ENCODE measurements around the gene MAD1L1.
A peak's percentile ranks its signal among the peaks of the same experiment; 100 is the strongest.

MAD1L1 gene

DNA sequence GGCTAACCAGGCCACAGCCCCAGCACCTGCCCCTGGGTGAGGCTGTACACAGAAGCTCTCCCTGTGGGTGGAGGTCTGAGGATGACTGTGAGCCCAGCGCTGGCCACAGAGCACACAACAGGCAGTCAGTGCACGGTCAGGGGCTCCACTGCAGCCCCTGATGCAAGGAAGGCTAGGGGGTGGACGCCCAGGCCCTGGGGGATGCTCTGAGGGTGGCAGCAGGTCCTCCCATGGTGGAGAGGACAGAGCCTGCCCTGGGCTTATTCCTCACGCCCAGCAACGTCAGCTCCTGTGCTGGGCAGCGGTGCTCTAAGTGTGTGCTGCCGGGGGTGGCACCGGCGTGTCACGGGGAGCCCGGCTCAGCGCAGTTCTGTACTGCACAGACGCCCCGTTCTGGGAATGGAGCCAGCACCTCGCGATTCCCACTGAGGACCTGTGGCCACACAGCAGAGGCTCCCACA is 223.2 kb downstream of the MAD1L1 start:
- Histone ChIP-seq H2BK5ac (ENCODE audit: low read depth, low read length, poor library complexity, severe bottlenecking) (no peak overlapping the region), H3K23ac (ENCODE audit: low read length in 2 of 2) (no peak overlapping the region), H3K4me2 (ENCODE audit: low read length, poor library complexity, severe bottlenecking) (no peak overlapping the region), H3K14ac (ENCODE audit: low read length in 2 of 2) (no peak overlapping the region), H4K8ac (ENCODE audit: low read length) (no peak overlapping the region), H3K27me3 (ENCODE audit: control insufficient read depth in 1 of 2, insufficient read depth in 1 of 2, low read length in 2 of 2) (no peaks in the 10 kb centered on the region), H3K4me3 (ENCODE audit: insufficient read depth in 1 of 2, low read depth in 1 of 2, low read length in 2 of 2) (no peak overlapping the region), H2BK15ac (ENCODE audit: low read depth, poor library complexity, severe bottlenecking) (no peak overlapping the region), H2BK120ac (ENCODE audit: low read depth, low read length) (no peak overlapping the region), H3K4ac (ENCODE audit: low read depth in 1 of 2, low read length in 2 of 2) (no peak overlapping the region), H2AFZ (ENCODE audit: low read depth, low read length) (no peak overlapping the region), H2AK5ac (ENCODE audit: low read length, severe bottlenecking) (no peak overlapping the region), H3K9me3 (ENCODE audit: control insufficient read depth, low read length) (no peaks in the 10 kb centered on the region), H3K4me1 (ENCODE audit: control insufficient read depth, insufficient read depth, low read depth, low read length) (peaks cover 16% of the 10 kb centered on the region), H3K18ac (ENCODE audit: low read depth in 1 of 2, low read length in 2 of 2) (no peak overlapping the region), H3K36me3 (ENCODE audit: control insufficient read depth in 1 of 2, insufficient read depth in 2 of 2, low read depth in 1 of 2, low read length in 2 of 2) (peaks cover 5 to 61% of the 10 kb centered on the region in 2 experiments), H3K79me1 (replicated peaks; ENCODE audit: low read length, poor library complexity, severe bottlenecking) (peaks cover 6% of the 10 kb centered on the region), H4K91ac (ENCODE audit: low read length) (no peak overlapping the region), H3K9ac (ENCODE audit: low read length) (no peak overlapping the region), H3K27ac (ENCODE audit: low read length, poor library complexity, severe bottlenecking) (no peak overlapping the region), H2BK12ac (ENCODE audit: low read length in 2 of 2) (no peak overlapping the region)
- no peak for DNase-seq
- 94% methylated on average over 16 of the region's 16 CpGs for WGBS

DNA sequence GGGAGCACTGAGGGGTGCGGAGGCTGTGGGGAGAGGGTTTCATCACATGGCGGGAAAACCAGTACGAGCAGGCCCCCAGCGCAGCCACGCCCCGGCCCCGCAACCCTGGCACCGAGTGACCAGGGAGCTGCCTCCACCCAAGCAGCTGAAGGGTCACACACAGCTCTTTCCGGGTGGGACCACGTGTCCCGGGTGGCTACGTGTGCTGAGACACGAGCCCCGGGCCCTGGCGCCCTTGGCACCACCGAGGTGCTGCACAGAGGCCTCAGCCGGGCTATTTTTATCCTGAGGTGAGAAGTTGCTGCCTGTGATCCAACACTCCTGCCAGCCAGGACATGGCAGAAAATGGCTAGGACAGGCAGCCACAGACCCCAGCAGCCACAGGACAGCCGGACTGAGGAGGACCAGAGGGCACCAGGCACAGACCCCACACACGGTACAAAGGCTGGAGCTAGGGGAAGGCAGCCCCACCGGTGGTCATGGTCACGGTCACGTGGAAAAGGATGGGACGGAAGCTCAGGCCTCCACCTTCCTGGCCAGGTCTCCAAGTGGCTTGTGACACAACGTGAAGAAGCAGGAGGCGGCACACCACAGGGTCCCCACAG is 223.7 kb downstream of the MAD1L1 start:
- Histone ChIP-seq H2BK5ac (ENCODE audit: low read depth, low read length, poor library complexity, severe bottlenecking) (no peak overlapping the region), H3K27me3 (ENCODE audit: control insufficient read depth in 1 of 2, insufficient read depth in 1 of 2, low read length in 2 of 2) (no peaks in the 10 kb centered on the region), H2BK12ac (ENCODE audit: low read length in 2 of 2) (no peak overlapping the region), H3K23ac (ENCODE audit: low read length in 2 of 2) (no peak overlapping the region), H2AK5ac (ENCODE audit: low read length, severe bottlenecking) (no peak overlapping the region), H3K9me3 (ENCODE audit: control insufficient read depth, low read length) (no peaks in the 10 kb centered on the region), H2BK15ac (ENCODE audit: low read depth, poor library complexity, severe bottlenecking) (no peak overlapping the region), H3K9ac (ENCODE audit: low read length) (no peak overlapping the region), H3K27ac (ENCODE audit: low read length, poor library complexity, severe bottlenecking) (no peak overlapping the region), H4K8ac (ENCODE audit: low read length) (no peak overlapping the region), H3K36me3 (ENCODE audit: control insufficient read depth in 1 of 2, insufficient read depth in 2 of 2, low read depth in 1 of 2, low read length in 2 of 2) (peaks cover 5 to 62% of the 10 kb centered on the region in 2 experiments), H3K18ac (ENCODE audit: low read depth in 1 of 2, low read length in 2 of 2) (no peak overlapping the region), H4K91ac (ENCODE audit: low read length) (no peak overlapping the region), H3K14ac (ENCODE audit: low read length in 2 of 2) (peak overlapping the region in 1 of 2 experiments; percentile 38), H3K4me1 (ENCODE audit: control insufficient read depth, insufficient read depth, low read depth, low read length) (peaks cover 16% of the 10 kb centered on the region), H3K4ac (ENCODE audit: low read depth in 1 of 2, low read length in 2 of 2) (no peak overlapping the region), H2AFZ (ENCODE audit: low read depth, low read length) (no peak overlapping the region), H3K4me3 (ENCODE audit: insufficient read depth in 1 of 2, low read depth in 1 of 2, low read length in 2 of 2) (no peak overlapping the region), H2BK120ac (ENCODE audit: low read depth, low read length) (no peak overlapping the region), H3K4me2 (ENCODE audit: low read length, poor library complexity, severe bottlenecking) (no peak overlapping the region), H3K79me1 (replicated peaks; ENCODE audit: low read length, poor library complexity, severe bottlenecking) (peaks cover 6% of the 10 kb centered on the region)
- WGBS, result 96% methylated on average over 25 of the region's 25 CpGs
- no peak for DNase-seq

DNA sequence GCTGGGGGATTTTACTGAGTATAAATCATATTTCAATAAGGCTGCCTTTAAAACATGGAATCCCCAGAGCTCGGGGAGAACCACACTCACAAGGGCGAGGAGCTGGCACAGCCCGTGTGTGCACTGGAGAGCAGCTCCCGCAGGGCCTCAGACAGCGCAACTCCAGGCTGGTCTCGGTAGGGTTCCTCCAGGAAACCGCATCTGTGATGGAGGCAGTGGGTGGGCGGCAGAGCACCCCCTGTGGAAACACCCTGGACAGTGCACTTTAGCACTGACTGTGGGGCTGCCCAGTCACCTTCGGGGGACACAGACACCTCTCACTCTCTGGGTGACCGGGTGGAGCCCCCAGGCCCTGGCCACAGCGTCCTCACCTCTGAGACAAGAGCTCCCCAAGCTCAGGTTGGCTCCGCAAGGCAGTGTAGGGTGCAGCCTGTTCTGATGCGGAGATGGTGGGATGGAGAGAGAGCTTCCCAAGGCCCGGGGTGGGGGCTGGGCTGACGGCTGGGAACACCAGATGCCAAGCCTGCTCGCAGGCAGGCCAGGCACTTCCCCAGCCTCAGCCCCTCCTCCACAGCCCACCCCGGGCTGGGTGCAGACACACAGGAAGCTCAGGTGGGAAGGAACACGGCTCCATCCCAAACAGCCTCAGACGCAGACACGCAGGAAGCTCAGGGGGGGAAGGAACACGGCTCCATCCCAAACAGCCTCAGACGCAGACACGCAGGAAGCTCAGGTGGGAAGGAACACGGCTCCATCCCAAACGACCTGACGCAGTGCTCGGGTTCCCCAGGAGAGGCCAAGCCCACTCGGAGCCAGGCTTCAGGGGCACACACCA is 224.4 kb downstream of the MAD1L1 start:
- DNase-seq, result no peak
- peaks cover 5% of the 10 kb centered on the region for H3K79me1 ChIP-seq (replicated peaks; ENCODE audit: low read length, poor library complexity, severe bottlenecking)
- no peak overlapping the region for H3K4me3 ChIP-seq (ENCODE audit: insufficient read depth in 1 of 2, low read depth in 1 of 2, low read length in 2 of 2)
- no peak overlapping the region for H3K14ac ChIP-seq (ENCODE audit: low read length in 2 of 2)
- WGBS, result 87% methylated on average over 28 of the region's 28 CpGs
- H3K18ac ChIP-seq (ENCODE audit: low read depth in 1 of 2, low read length in 2 of 2), result no peak overlapping the region
- no peak overlapping the region for H2AK5ac ChIP-seq (ENCODE audit: low read length, severe bottlenecking)
- H3K4me1 ChIP-seq (ENCODE audit: control insufficient read depth, insufficient read depth, low read depth, low read length), result peaks cover 14% of the 10 kb centered on the region
- H3K27me3 ChIP-seq (ENCODE audit: control insufficient read depth in 1 of 2, insufficient read depth in 1 of 2, low read length in 2 of 2), result no peaks in the 10 kb centered on the region
- H4K8ac ChIP-seq (ENCODE audit: low read length), result no peak overlapping the region
- H2AFZ ChIP-seq (ENCODE audit: low read depth, low read length), result no peak overlapping the region
- H3K9ac ChIP-seq (ENCODE audit: low read length), result no peak overlapping the region
- H3K23ac ChIP-seq (ENCODE audit: low read length in 2 of 2), result no peak overlapping the region
- no peak overlapping the region for H4K91ac ChIP-seq (ENCODE audit: low read length)
- no peak overlapping the region for H2BK120ac ChIP-seq (ENCODE audit: low read depth, low read length)
- H3K36me3 ChIP-seq (ENCODE audit: control insufficient read depth in 1 of 2, insufficient read depth in 2 of 2, low read depth in 1 of 2, low read length in 2 of 2), result peaks cover 5 to 60% of the 10 kb centered on the region in 2 experiments
- no peaks in the 10 kb centered on the region for H3K9me3 ChIP-seq (ENCODE audit: control insufficient read depth, low read length)
- H2BK5ac ChIP-seq (ENCODE audit: low read depth, low read length, poor library complexity, severe bottlenecking), result no peak overlapping the region
- H3K27ac ChIP-seq (ENCODE audit: low read length, poor library complexity, severe bottlenecking), result no peak overlapping the region
- H3K4ac ChIP-seq (ENCODE audit: low read depth in 1 of 2, low read length in 2 of 2), result no peak overlapping the region
- H2BK15ac ChIP-seq (ENCODE audit: low read depth, poor library complexity, severe bottlenecking), result no peak overlapping the region
- H2BK12ac ChIP-seq (ENCODE audit: low read length in 2 of 2), result no peak overlapping the region
- H3K4me2 ChIP-seq (ENCODE audit: low read length, poor library complexity, severe bottlenecking), result no peak overlapping the region

GRCh38 chr7:2007551-2007950 is 225.2 kb downstream of the MAD1L1 start:
- Histone ChIP-seq H3K36me3 (ENCODE audit: control insufficient read depth in 1 of 2, insufficient read depth in 2 of 2, low read depth in 1 of 2, low read length in 2 of 2) (peaks cover 5 to 54% of the 10 kb centered on the region in 2 experiments), H2BK5ac (ENCODE audit: low read depth, low read length, poor library complexity, severe bottlenecking) (no peak overlapping the region), H3K79me1 (replicated peaks; ENCODE audit: low read length, poor library complexity, severe bottlenecking) (peaks cover 10% of the 10 kb centered on the region), H3K4me1 (ENCODE audit: control insufficient read depth, insufficient read depth, low read depth, low read length) (peaks cover 6% of the 10 kb centered on the region), H3K9ac (ENCODE audit: low read length) (no peak overlapping the region), H3K18ac (ENCODE audit: low read depth in 1 of 2, low read length in 2 of 2) (no peak overlapping the region), H3K4me3 (ENCODE audit: insufficient read depth in 1 of 2, low read depth in 1 of 2, low read length in 2 of 2) (no peak overlapping the region), H3K4me2 (ENCODE audit: low read length, poor library complexity, severe bottlenecking) (no peak overlapping the region), H3K14ac (ENCODE audit: low read length in 2 of 2) (no peak overlapping the region), H2BK15ac (ENCODE audit: low read depth, poor library complexity, severe bottlenecking) (no peak overlapping the region), H4K8ac (ENCODE audit: low read length) (no peak overlapping the region), H3K27ac (ENCODE audit: low read length, poor library complexity, severe bottlenecking) (no peak overlapping the region), H3K4ac (ENCODE audit: low read depth in 1 of 2, low read length in 2 of 2) (no peak overlapping the region), H2BK12ac (ENCODE audit: low read length in 2 of 2) (no peak overlapping the region), H3K9me3 (ENCODE audit: control insufficient read depth, low read length) (no peaks in the 10 kb centered on the region), H3K23ac (ENCODE audit: low read length in 2 of 2) (no peak overlapping the region), H4K91ac (ENCODE audit: low read length) (no peak overlapping the region), H2BK120ac (ENCODE audit: low read depth, low read length) (no peak overlapping the region), H2AFZ (ENCODE audit: low read depth, low read length) (no peak overlapping the region), H2AK5ac (ENCODE audit: low read length, severe bottlenecking) (no peak overlapping the region), H3K27me3 (ENCODE audit: control insufficient read depth in 1 of 2, insufficient read depth in 1 of 2, low read length in 2 of 2) (no peaks in the 10 kb centered on the region)
- 93% methylated on average over 10 of the region's 10 CpGs for WGBS
- no peak for DNase-seq

All from mesenchymal stem cell (in vitro differentiated cells and primary cell).